HepG2 (cell line): ENCODE data around the gene SLC17A3. TPM values are rescaled to one million over a fixed set of nuclear protein-coding genes. Genes with fewer than 3 reads are reported as not detected.

Source experiments
- AHDC1 ChIP-seq: sonication (generic); formaldehyde crosslinking; IDR thresholded peaks from 2 replicates; pipeline ENCODE4 v1.5.1; 2020; ENCODE audit warnings: mild to moderate bottlenecking, missing genetic modification reagents, borderline replicate concordance
- CAMTA2 ChIP-seq: sonication (generic); formaldehyde crosslinking; IDR thresholded peaks from 2 replicates; pipeline ENCODE4 v1.4.0; 2020; ENCODE audit warnings: mild to moderate bottlenecking, missing genetic modification reagents, borderline replicate concordance
- CHCHD3 ChIP-seq: sonication (generic); formaldehyde crosslinking; IDR thresholded peaks from 2 replicates; pipeline ENCODE4 v1.8.0; 2022; ENCODE audit warnings: mild to moderate bottlenecking, missing genetic modification reagents, moderate library complexity
- GLMP ChIP-seq: sonication (generic); formaldehyde crosslinking; IDR thresholded peaks from 2 replicates; pipeline ENCODE4 v1.9.0; 2021; ENCODE audit warnings: missing genetic modification reagents, mild to moderate bottlenecking, borderline replicate concordance
- HOXA5 ChIP-seq: sonication (generic); formaldehyde crosslinking; IDR thresholded peaks from 2 replicates; pipeline ENCODE4 v1.4.0; 2020; ENCODE audit warnings: missing genetic modification reagents
- KMT2A ChIP-seq: sonication (generic); formaldehyde crosslinking; IDR thresholded peaks from 2 replicates; pipeline ENCODE4 v1.4.0; 2020; ENCODE audit warnings: missing genetic modification reagents
- POLR2G ChIP-seq: fragments of 200-400 bp; formaldehyde crosslinking; IDR thresholded peaks from 2 replicates; pipeline ENCODE4 v1.6.1; 2018; ENCODE audit warnings: mild to moderate bottlenecking, low read depth, low read length, moderate library complexity
- TCF7 ChIP-seq: sonication (generic); IDR thresholded peaks from 2 replicates; pipeline ENCODE4 v1.6.1; 2016; ENCODE audit warnings: antibody characterized with exemption, low read depth
- ZEB1 ChIP-seq: IDR thresholded peaks from 2 replicates; pipeline ENCODE4 v1.6.1; 2012; ENCODE audit warnings: mild to moderate bottlenecking, low read depth, inconsistent platforms; ENCODE audit not compliant: insufficient replicate concordance
- ZFP36L2 ChIP-seq: sonication (generic); formaldehyde crosslinking; IDR thresholded peaks from 2 replicates; pipeline ENCODE4 v1.4.0; 2020; ENCODE audit warnings: missing genetic modification reagents
- ZFY ChIP-seq: sonication (generic); formaldehyde crosslinking; IDR thresholded peaks from 2 replicates; pipeline ENCODE4 v1.4.0; 2020; ENCODE audit warnings: missing genetic modification reagents
- ZMAT3 ChIP-seq: sonication (generic); formaldehyde crosslinking; conservative IDR thresholded peaks from 2 replicates; pipeline ENCODE4 v1.7.0; 2021; ENCODE audit warnings: missing genetic modification reagents
- ZNF142 ChIP-seq: sonication (generic); formaldehyde crosslinking; IDR thresholded peaks from 2 replicates; pipeline ENCODE4 v1.4.0; 2020; ENCODE audit warnings: missing genetic modification reagents
- polyA plus RNA-seq, 8 experiments: library from polyadenylated mRNA; depleted of rRNA in 3 of 8; stranded (reverse) in 7 of 8; unstranded in 1 of 8; fragments of >200 nt; fragmentation: Illumina TruSeq in 4 of 8; extraction: Trizol in 4 of 8; gene quantifications; 2 replicates each; pipeline versions ENCODE4 v1.2.1 to v1.2.3, GENCODE V29; 2011 to 2016; ENCODE audit warnings: low read depth in 4 of 8, missing spikeins in 1 of 8, mixed read lengths in 1 of 8; ENCODE audit not compliant: insufficient read depth in 1 of 8
- total RNA-seq, 5 experiments: library from RNA; depleted of rRNA; stranded (reverse); fragments of >200 nt; fragmentation: Illumina TruSeq; extraction: Trizol; gene quantifications; 2 replicates each; pipeline ENCODE4 v1.2.3, GENCODE V29; 2016; ENCODE audit warnings: low read depth in 1 of 5

Gene SLC17A3
- total and polyA plus RNA-seq, 2 of the 13 experiments (the other 11 are each of a cell fraction or from before 2014, with no cell fraction given) = 0.09 to 0.11 TPM

GRCh38 chr6:25899580-25900408 is 25.8 kb upstream of the SLC17A3 start (continued):
- no peak for TF ChIP-seq ZEB1
- peak; percentile 56; the same call in 1 of the 2 replicates for TF ChIP-seq TCF7
- TF ChIP-seq KMT2A (CRISPR knock-in tag) = no peak; the same call in 1 of the 2 replicates
- no peak for TF ChIP-seq ZNF142 (CRISPR knock-in tag)
- no peak for TF ChIP-seq CAMTA2 (CRISPR knock-in tag)
- TF ChIP-seq GLMP (CRISPR knock-in tag) = no peak
- TF ChIP-seq ZFP36L2 (CRISPR knock-in tag) = no peak
- peak; percentile 40; the same call in 1 of the 2 replicates for TF ChIP-seq ZMAT3 (CRISPR knock-in tag)
- TF ChIP-seq HOXA5 (CRISPR knock-in tag) = no peak
- no peak for TF ChIP-seq CHCHD3 (CRISPR knock-in tag)
- no peak for TF ChIP-seq ZFY (CRISPR knock-in tag)
- TF ChIP-seq POLR2G = peak; percentile 43; the same call in 1 of the 2 replicates
- peak; percentile 91; the same call in 1 of the 2 replicates for TF ChIP-seq AHDC1 (CRISPR knock-in tag)
